NCI-H187 treated with DMSO at 0.1 percent for 48 hours (cell line): ENCODE data around the gene TRMT61B.

Experiments used
- DNase-seq: peaks from one replicate; lab custom pipeline; 2025; lab: John Stamatoyannopoulos, UW

TRMT61B gene

GRCh38 chr2:28870146-28870891, at the start of gene TRMT61B:
Gene TRMT61B (minus strand): TSS chr2:28870309. CDS start chr2:28870277, 32 bp downstream.
- DNase-seq = peak; percentile 69

GRCh38 chr2:28915939-28916338, 45.8 kb upstream of the TRMT61B start:
- no peak for DNase-seq

- DNase-seq = no peak
Observed at GRCh38 chr2:28909655-28910353, 39.7 kb upstream of the TRMT61B start.

GRCh38 chr2:28908172-28908571, 38.1 kb upstream of the TRMT61B start:
- no peak for DNase-seq

- DNase-seq = no peak
Observed at GRCh38 chr2:28906821-28907220, 36.7 kb upstream of the TRMT61B start.

GRCh38 chr2:28906376-28906775, 36.3 kb upstream of the TRMT61B start:
- DNase-seq = no peak

- DNase-seq = no peak
Observed at GRCh38 chr2:28905533-28905932, 35.4 kb upstream of the TRMT61B start.

GRCh38 chr2:28904802-28905457, 34.8 kb upstream of the TRMT61B start:
- no peak for DNase-seq

GRCh38 chr2:28904295-28904694, 34.2 kb upstream of the TRMT61B start:
- no peak for DNase-seq

GRCh38 chr2:28902584-28902983, 32.5 kb upstream of the TRMT61B start:
- no peak for DNase-seq

GRCh38 chr2:28901841-28902240, 31.7 kb upstream of the TRMT61B start:
- no peak for DNase-seq

- no peak for DNase-seq
Observed at GRCh38 chr2:28901202-28901601, 31.1 kb upstream of the TRMT61B start.

GRCh38 chr2:28898048-28898447, 27.9 kb upstream of the TRMT61B start:
- DNase-seq = no peak

- DNase-seq = no peak
Observed at GRCh38 chr2:28896906-28897305, 26.8 kb upstream of the TRMT61B start.

- no peak for DNase-seq
Observed at GRCh38 chr2:28895189-28895893, 25.2 kb upstream of the TRMT61B start.

- peak; percentile 96 for DNase-seq
Observed at GRCh38 chr2:28894470-28895188, 24.5 kb upstream of the TRMT61B start, which contains the start of gene WDR43. Gene WDR43 (plus strand): TSS chr2:28894667. CDS start chr2:28894699, 32 bp downstream.

- no peak for DNase-seq
Observed at GRCh38 chr2:28893488-28893887, 23.4 kb upstream of the TRMT61B start.

- DNase-seq = no peak
Observed at GRCh38 chr2:28880193-28880592, 10.1 kb upstream of the TRMT61B start.

GRCh38 chr2:28871620-28872019, 1.5 kb upstream of the TRMT61B start:
- DNase-seq = no peak

GRCh38 chr2:28869494-28870145, 489 bp downstream of the TRMT61B start:
- no peak for DNase-seq

- no peak for DNase-seq
Observed at GRCh38 chr2:28868611-28869010, 1.5 kb downstream of the TRMT61B start.
